Measurements from ENCODE around the gene CNFN.

GRCh38 chr19:42422901-42423461, 32.9 kb upstream of the CNFN start:
- TF ChIP-seq EGR1 (IDR thresholded peaks at IDR 0.05): no peak
- TF ChIP-seq, protein P1, sequence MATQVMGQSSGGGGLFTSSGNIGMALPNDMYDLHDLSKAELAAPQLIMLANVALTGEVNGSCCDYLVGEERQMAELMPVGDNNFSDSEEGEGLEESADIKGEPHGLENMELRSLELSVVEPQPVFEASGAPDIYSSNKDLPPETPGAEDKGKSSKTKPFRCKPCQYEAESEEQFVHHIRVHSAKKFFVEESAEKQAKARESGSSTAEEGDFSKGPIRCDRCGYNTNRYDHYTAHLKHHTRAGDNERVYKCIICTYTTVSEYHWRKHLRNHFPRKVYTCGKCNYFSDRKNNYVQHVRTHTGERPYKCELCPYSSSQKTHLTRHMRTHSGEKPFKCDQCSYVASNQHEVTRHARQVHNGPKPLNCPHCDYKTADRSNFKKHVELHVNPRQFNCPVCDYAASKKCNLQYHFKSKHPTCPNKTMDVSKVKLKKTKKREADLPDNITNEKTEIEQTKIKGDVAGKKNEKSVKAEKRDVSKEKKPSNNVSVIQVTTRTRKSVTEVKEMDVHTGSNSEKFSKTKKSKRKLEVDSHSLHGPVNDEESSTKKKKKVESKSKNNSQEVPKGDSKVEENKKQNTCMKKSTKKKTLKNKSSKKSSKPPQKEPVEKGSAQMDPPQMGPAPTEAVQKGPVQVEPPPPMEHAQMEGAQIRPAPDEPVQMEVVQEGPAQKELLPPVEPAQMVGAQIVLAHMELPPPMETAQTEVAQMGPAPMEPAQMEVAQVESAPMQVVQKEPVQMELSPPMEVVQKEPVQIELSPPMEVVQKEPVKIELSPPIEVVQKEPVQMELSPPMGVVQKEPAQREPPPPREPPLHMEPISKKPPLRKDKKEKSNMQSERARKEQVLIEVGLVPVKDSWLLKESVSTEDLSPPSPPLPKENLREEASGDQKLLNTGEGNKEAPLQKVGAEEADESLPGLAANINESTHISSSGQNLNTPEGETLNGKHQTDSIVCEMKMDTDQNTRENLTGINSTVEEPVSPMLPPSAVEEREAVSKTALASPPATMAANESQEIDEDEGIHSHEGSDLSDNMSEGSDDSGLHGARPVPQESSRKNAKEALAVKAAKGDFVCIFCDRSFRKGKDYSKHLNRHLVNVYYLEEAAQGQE (IDR thresholded peaks at IDR 0.05; ENCODE audit: low read depth): no peak
